C4-2B (cell line): ENCODE results near the gene KRTAP5-4.

Experiments used
- ZFX ChIP-seq: fragments of 450-650 bp; IDR thresholded peaks from 2 replicates; pipeline ENCODE4 v1.6.1; 2017
- TF ChIP-seq, protein P1 (sequence below): fragments of 450-650 bp; conservative IDR thresholded peaks from 2 replicates; pipeline ENCODE4 v1.5.1; 2017; ENCODE audit warnings: mild to moderate bottlenecking

DNA sequence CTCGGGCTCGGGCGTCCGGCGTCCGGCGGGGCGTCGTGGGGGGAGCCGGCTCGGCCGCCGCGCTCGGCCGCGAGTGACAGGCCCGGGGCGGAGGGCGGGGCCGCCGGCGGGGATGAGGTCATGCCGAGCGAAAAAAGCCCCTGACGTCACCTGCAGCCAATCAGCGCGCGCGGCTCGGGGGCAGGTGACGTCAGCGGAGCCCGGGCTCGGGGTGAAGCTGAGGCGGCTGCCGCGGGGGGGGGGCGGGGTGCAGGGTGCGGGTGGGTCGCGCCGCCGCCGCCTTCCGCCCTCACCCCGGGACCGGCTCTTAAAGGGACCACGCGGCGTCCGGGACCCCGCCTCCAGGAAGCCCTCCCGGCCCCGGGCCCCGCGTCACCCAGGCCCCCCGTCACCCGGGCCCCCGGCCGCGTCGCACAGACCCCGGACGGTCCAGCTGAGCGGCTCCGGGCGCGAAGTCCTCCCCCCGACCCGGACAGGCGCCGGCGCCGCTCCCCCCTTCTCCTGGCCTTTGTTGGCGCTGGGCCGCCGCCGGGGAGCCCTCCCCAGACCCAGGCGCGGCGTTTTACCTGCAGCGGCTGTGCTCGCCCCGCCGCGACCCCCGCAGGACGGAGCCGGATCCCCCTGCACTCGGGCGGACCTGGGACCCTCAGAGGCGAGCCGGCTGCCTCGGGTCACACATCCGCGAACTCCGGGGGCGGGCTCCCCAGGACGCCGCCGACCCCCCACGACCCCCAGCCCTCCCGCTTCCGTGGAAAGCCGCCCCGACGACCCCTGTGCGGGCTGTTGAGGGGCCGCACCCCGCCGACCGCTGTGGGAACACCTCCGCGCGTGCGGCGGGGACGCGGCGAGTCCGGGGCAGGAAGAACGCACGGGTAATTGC, 49.5 kb downstream of the KRTAP5-4 start, which contains the start of gene DUSP8:
- TF ChIP-seq, protein P1, sequence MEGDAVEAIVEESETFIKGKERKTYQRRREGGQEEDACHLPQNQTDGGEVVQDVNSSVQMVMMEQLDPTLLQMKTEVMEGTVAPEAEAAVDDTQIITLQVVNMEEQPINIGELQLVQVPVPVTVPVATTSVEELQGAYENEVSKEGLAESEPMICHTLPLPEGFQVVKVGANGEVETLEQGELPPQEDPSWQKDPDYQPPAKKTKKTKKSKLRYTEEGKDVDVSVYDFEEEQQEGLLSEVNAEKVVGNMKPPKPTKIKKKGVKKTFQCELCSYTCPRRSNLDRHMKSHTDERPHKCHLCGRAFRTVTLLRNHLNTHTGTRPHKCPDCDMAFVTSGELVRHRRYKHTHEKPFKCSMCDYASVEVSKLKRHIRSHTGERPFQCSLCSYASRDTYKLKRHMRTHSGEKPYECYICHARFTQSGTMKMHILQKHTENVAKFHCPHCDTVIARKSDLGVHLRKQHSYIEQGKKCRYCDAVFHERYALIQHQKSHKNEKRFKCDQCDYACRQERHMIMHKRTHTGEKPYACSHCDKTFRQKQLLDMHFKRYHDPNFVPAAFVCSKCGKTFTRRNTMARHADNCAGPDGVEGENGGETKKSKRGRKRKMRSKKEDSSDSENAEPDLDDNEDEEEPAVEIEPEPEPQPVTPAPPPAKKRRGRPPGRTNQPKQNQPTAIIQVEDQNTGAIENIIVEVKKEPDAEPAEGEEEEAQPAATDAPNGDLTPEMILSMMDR: no peak
- no peak for TF ChIP-seq ZFX
